GM19397 (cell line): Measurements from ENCODE around the gene PIP4P1.
"Not testable (repeated sequence)": the region's sequence is repeated elsewhere in the genome, so short reads cannot be mapped to it uniquely, and the experiment has no call there.

Experiments
- ATAC-seq: cut with Tn5 transposase; IDR thresholded peaks from one replicate; pipeline ENCODE4 v1.9.1; 2021; ENCODE audit warnings: mild to moderate bottlenecking, moderate library complexity; ENCODE audit not compliant: unreplicated experiment

PIP4P1 gene

DNA sequence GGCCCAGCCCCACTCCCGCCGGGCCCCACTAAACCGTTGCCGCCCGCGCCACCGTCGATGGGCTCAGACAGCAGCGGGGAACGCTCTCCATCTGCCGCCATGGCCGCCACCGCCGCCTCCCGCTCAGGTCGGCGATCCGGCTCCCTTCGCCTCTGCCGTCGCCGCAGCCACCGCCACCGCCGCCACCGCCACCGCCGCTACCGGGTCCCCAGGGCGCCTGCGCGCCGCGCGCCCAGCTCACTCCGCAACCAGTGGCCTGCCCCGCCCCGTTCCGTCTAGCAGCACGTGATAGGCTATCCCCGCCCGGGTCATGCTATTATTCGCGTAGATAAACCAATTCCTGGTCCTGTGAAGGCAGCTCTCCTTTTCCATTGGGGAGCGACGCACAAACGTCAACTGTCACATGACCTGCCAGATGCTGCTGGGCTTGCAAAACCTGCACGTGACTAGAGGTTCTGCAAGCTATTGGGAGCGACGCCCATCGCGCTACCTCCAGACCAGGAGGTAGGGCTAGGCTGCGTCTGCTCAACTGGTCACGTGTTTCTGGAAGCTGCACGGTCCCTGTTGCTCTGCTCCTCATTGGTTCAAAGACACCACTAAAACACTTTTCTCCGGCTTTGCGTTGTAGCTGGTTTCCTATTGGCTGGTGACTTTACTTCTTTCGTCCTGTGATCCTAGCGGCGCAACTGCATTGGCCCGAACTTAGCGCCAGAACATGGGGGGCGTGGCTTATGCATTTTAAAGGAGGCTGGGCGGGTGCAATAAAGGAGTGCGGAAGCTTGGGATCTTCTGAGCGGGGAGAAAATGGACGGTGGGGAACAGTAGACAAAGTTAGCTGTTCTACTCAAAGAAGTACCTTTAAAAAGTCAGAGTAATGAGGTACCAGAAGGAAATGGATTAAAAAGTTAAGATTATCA is at the start of gene PIP4P1:
Gene PIP4P1, minus strand, starts transcription at position 210 of the 917 bp plus-strand sequence. Its CDS starts 109 bp downstream, at position 101.
- ATAC-seq = peak; percentile 96

DNA sequence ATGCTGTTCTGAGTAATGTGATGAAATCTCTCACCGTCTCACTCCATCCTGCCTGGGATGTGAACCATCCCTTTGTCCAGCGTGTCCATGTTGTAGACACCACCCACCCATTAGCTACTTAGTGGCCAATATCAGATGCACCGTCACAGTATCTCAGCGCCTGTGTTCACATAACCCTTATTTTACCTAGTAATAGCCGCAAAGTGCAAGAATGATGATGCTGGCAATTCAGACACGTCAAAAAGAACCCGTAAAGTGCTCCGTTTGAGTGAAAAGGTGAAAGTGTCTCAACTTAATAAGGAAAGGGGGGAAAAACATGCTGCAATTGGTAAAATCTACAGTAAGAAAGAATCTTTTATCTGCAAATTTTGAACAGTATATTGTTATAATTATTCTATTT is 47.1 kb upstream of the PIP4P1 start:
- no peak for ATAC-seq

DNA sequence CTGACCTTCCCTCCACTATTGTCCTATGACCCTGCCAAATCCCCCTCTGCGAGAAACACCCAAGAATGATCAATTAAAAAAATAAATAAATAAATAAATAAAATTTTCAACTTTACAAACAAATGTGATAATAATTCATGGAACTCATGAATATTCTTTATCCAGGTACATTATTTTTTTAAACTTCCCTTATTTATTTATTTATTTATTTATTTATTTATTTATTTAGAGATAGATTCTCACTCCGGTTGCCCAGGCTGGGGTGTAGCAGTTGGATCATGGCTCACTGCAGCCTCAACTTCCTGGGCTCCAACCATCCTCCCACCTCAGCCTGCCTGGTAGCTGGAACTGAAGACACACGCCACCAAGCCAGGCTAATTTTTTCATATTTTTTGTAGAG is 46.3 kb upstream of the PIP4P1 start:
- ATAC-seq = not testable (repeated sequence)

DNA sequence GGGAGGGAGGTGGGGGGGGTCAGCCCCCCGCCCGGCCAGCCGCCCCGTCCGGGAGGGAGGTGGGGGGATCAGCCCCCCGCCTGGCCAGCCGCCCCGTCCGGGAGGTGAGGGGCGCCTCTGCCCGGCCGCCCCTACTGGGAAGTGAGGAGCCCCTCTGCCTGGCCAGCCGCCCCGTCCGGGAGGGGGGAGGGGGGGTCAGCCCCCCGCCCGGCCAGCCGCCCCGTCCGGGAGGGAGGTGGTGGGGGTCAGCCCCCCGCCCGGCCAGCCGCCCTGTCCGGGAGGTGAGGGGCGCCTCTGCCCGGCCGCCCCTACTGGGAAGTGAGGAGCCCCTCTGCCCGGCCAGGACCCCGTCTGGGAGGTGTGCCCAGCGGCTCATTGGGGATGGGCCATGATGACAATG is 45.5 kb upstream of the PIP4P1 start:
- not testable (repeated sequence) for ATAC-seq

DNA sequence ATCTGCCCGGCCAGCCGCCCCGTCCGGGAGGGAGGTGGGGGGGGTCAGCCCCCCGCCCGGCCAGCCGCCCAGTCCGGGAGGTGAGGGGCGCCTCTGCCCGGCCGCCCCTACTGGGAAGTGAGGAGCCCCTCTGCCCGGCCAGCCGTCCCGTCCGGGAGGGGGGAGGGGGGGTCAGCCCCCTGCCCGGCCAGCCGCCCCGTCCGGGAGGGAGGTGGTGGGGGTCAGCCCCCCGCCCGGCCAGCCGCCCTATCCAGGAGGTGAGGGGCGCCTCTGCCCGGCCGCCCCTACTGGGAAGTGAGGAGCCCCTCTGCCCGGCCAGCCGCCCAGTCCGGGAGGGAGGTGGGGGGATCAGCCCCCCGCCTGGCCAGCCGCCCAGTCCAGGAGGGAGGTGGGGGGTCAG is 45.0 kb upstream of the PIP4P1 start:
- ATAC-seq = not testable (repeated sequence)

DNA sequence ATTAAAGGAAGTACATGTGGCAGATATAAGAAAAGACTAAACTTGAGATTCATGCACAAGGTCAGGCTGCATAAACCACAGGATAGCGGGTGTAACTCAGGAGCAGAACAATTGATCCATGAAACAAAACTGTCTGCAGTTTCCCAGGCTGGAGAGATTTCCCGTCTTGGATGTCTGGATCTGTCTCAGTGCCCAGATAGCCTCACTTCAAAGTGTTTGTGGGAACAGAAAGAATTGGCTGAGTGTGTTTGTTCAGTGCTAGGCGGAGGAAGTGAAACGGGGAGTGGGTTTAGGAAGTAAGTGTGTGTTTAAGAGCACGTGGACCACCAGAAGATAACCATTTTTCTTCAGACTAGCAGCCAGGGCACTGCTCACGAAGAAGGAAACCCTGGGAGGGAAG is 42.7 kb upstream of the PIP4P1 start:
- no peak for ATAC-seq

DNA sequence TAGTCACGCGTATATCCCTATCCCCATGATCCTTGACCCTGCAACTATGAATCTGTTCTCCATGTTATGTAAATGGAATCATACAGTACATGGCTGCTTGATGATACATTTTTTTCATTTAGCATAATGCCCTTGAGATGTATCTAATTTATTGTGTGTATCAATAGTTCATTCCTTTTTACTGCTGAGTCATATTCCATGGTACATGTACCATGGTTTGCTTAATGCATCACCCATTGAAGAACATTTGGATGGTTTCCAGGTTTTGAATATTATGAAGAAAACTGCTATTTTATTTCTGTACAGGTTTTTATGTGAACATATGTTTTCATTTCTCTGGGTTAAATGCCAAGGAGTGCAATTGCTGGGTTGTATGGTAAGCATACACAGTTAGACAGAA is 40.1 kb upstream of the PIP4P1 start:
- no peak for ATAC-seq

DNA sequence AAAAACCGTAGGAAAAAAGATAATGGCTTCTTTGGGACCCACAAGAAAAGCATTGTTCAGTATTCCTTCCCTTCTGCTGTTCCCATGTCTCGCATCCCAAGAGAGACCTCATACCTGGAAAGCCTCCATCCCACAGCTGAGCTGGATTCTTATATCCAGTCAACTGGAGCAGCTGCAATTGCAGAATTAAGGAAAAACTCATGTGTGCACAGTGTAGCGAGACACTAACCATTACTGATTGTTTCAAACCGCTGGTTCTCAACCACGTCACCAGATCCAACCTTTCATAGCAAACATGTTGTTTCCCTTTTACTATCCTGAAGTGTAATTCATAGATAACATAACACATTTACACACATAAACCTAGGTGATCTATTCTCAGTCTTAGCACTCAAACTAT is 38.6 kb upstream of the PIP4P1 start:
- ATAC-seq = no peak

DNA sequence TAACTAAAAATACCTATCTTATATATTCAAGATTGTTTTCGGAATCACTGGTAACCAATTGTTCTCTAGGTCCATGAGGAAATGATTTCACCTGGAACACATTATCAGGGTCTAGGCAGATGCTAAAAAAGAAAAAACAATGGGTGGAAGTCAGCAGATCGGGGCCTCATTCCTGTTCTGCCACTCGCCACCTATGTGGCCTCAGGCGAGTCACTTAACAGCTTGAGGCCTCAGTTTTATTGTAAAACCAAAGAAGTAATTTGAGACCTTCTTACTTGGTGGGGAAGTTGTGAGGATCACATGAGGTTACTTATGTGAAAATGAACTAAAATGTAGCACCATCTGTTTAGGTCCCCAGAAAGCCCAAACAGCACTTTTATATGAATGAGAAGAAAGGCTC is 37.9 kb upstream of the PIP4P1 start:
- no peak for ATAC-seq

DNA sequence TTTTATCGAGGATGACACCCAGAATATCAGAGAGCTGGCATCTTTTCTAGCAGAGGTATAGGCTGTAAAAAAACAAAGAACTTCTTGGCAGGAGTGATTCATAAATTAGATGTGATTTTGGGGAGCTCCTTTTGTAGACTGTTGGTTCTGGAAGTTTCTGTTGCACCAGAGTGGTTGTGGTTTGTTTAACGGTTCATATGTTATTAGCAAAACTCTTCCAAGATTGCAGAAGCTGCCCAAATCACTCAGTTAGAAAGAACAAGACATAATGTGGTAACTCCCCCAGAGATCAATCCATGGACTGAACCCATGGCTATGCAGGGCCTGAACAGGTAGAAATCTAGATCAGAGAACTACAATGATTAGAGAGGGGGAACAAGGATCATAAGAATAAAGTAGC is 37.4 kb upstream of the PIP4P1 start:
- no peak for ATAC-seq

DNA sequence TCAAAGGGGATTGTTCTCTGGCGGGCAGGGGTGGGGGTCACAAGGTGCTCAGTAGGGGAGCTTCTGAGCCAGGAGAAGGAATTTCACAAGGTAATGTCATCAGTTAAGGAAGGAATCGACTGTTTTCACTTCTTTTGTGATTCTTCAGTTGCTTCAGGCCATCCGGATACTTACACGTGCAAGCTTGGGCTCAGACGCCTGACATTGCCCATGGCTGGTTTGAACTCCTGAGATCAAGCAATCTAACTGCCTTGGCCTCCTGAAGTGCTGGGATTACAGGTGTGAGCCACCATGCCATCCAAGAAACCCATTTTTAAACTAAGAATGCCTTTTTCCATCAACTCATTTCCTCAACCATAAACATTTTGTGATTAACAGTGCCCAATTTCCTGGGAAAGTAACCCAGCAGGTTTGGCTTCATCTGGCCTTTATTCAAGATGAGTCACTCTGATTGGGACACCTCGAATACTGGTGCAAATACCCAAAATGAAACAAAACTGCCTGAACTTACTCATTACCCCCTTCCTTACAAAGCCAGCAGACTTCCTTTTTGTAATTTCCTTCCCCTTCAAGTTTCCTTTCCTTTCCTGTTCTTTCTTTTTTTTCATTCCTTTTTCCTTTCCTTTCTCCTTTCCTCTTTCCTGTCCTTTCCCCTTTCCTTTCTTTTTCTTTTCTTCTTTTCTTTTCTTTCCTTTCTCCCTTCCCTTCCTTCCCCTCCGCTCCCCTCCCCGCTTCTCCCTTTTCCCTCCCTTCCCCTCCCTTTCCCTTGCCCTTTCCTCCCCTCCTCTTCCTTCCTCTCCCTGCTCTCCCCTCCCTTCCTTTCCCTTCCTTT is 33.9 kb upstream of the PIP4P1 start:
- no peak for ATAC-seq

DNA sequence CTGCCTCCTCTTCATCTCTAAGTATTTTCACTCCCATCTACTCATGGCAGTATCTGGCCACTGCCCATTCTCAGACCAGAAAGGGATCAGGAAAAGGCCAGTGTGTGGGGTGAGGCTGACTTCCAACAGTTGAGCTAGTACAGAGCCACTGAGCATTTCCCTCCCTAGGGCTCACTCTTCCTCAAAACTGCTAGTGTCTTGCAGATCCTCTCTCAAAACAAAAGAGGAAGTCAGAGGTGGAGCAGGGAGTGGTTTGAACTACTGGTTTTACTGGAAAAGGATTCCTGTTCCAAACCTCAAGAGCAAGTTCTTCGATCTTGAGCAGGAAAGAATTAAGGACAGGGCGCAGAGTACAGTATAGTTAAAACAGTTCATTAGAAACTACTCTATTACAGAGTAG is 32.4 kb upstream of the PIP4P1 start:
- ATAC-seq = no peak

DNA sequence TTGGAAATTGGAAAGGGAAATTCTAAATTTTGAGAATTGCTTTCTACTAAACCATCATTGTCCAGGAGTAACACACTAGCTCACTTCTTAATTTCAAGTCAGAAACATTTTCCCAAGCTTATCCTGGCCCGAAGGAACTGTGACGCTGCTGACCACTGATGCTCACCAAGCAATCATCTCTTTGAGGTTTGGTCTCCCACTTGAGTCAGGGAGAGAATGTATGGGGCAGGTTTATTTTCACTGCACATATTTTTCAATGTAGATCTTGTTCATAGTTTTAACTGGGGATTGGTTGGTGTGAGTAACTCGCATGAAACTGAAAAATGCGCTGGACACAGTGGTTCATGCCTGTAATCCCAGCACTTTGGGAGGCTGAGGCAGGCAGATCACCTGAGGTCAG is 31.3 kb upstream of the PIP4P1 start:
- no peak for ATAC-seq

DNA sequence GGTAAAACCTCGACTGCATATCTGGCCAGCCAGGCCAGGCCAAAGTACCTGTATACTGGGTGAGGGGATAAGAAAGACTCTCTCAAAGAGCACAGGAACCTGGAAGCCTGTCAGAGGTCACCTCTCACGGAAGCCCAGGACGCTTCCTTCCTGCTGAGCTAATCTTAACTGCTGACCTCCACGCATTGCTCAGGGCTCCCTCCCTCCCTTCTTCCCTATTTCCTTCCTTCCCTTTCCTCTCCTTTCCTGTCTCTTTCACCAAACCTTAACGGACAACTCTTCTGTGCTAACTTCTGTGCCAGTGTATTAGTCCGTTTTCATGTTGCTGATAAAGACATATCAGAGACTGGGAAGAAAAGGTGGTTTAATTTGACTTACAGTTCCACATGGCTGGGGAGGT is 29.3 kb upstream of the PIP4P1 start:
- no peak for ATAC-seq

DNA sequence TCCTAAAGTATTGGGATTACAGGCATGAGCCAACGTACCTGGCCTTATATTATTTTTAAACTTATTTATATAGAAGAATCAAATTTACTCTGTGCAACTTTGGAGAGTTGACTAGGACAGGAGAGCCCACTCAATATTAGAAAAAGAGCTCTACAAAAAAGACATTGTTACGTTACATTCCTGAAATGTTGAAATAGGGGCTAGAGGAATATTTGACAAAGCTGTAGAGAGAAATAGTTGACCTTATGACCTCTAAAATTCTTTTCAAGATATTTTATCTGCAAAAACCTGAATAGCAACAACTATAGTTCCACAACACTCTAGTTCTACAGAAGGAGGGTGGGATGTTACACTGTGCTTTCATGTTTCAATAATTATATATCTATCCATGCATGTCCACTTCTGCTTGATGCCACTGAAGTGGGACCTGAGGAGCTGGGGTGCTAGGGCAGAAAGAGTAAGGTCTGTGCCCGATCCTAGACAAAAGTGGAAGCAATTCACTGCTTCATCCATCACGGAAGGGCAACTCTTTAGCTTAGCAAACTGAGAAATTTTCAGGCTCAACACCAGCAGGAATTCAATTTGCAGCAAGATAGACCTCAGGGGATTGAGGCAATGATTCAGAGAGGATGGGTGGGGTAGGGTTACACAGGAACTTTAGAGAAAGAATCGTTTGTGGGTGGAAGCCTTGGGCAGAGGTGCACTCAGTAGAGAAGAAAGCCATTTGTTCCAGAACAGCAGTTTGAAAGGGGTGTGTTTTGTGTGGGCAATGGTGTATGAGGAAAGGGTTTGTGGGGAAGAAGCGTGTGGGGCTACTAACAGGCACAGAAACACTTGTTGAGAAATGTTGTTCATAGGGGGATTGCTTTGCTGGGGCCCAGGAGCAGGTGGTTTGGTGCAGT is 28.1 kb upstream of the PIP4P1 start:
- peak; percentile 63 for ATAC-seq

DNA sequence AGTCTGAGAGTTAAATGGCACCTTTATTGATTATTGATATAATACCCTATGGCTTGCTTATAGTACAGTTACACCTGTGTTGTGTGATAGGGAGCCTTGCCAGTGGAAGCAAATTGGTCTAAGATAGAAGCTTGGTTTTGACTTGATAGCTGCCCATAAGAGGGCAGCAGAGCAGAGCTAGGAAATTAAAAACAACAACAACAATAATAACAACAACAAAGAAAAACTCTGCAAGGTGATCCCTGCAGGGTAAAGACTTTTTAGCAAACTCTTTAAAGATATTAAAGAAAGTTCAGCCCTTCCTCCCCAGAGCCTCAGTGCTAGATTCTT is 26.1 kb upstream of the PIP4P1 start:
- ATAC-seq = no peak

DNA sequence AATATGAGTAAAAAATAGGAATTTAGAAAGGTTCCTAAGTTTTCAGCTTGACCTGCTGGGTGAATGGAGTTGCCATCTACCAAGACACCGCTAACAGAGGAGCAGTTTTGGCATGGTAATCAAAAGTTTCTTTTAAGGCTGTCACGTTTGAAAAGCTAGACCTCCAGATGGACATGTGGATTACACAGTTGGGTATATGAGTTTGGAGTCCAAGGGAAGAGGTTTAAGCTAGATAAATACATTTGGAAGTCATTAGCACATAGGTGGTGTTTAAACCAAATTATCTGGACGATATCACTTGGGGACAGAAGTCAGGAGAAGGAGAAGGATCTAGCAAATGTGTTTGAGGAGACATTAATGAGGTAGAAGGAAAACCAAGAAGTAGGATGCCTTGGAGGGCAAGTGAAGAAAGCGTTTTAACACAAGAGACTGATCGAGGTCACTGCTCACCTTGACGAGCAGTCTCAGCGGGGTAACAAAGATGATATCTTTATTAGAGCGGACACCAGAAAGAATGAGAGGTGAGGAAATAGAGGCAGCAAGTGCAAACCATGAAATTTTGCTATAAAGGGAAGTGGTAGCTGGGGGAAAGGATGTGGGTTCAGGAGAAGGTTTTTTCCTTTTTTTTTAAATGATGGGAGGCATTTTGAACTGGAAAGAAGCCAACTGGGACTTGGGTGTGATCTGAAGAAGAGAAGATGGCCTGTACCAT is 25.6 kb upstream of the PIP4P1 start:
- ATAC-seq = no peak

DNA sequence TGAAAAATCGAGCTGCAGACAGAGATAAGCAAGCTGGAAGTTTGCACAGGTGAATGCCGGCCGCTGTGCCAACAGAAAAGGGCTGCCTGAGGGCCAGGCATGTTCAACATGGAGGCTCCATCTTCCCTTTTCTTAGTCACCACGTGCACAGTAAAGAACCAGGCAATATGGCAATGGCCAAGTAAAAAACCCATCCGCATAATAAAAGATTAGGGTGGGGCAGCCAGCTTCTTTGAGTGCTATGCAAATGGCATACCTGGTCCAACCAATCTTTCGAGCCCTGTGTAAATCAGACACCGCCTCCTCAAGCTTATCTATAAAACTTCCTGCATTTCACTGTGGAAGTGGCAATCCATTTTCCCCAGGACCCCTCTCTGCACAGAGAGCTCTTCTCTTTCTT is 24.7 kb upstream of the PIP4P1 start:
- ATAC-seq = no peak

DNA sequence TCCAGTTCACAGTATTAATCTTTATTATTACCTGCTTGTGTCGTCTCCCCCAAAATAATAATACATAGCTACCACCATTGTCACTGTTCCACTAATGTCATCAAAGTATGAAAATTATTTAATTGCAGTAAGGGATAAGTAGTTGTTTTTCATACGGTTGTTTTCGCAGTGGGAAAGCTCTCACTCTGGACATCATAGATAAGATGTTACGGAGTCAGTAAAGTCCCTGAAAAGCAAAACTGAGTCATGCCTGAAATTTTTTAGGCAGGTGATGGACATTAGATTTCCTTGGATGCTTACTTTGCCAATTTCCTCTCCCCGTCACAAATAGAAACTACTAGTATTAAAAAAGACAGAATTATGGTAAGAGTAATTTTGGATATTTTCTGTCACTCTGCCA is 21.1 kb upstream of the PIP4P1 start:
- no peak for ATAC-seq

DNA sequence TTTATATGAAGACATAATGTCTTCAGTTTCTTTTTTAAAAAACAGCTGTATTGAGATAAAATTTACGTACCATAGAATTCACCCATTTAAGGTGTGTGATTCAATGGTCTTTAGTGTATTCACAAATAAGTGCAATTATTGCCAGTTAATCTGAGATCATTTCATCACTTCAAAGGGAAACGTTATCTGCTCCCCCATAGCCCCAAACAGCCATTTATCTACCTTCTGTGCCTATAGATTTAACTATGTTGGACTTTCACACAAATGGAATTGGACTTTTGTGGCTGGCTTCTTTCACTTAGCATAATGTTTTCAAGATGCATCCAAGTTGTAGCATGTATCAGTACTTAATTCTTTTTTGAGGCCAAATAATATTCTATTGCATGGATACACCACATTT is 17.7 kb upstream of the PIP4P1 start:
- no peak for ATAC-seq
